Stimulated activated CD4-positive, alpha-beta T cell treated with anti-CD3 and anti-CD28 coated beads, Interleukin-2, amount 100 ng/mL, for 48 hours (primary cell): Measurements from ENCODE around the gene STAMBP.

Experiments used
- DNase-seq, 2 donors: peaks; one replicate each; pipeline ENCODE4 v3.0.0-alpha.2; 2020

The STAMBP gene

DNA sequence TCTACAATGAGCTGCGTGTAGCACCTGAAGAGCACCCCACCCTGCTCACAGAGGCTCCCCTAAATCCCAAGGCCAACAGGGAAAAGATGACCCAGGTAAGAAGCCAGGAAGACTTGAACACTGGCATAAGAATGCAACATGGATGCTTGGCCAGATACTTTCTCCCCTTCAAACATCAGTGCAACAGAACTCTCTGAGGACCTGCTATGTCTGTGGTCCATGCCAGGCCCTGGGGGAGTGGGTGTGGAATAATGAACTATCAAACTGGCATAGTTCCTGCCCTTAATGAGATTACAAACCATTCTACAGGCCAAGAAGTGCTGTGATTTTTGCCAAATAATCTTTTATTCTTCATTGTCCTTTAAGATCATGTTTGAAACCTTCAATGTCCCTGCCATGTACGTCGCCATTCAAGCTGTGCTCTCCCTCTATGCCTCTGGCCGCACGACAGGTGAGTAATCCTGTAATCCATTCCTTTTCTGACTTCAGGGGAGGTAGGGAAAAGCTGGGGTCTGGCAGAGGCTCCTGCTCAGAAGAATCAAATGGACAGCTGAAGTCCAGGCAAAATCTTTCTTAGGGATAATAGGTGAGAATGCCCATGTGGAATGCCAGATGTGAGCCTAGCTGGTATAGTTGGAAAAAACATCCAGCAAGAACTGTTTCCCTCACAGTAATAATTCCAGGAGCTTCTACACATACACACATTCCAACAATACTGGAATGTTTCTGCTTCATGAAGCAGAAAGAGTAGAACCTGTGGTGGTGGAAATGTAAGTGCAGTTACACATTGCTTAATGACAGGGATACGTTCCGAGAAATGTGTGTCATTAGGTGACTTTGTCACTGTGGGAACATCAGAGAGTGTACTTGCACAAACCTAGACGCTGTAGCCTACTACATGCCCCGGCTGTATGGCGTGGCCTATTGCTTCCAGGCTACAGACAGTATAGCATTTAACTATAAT is 80.2 kb downstream of the STAMBP start:
- no peak for DNase-seq

DNA sequence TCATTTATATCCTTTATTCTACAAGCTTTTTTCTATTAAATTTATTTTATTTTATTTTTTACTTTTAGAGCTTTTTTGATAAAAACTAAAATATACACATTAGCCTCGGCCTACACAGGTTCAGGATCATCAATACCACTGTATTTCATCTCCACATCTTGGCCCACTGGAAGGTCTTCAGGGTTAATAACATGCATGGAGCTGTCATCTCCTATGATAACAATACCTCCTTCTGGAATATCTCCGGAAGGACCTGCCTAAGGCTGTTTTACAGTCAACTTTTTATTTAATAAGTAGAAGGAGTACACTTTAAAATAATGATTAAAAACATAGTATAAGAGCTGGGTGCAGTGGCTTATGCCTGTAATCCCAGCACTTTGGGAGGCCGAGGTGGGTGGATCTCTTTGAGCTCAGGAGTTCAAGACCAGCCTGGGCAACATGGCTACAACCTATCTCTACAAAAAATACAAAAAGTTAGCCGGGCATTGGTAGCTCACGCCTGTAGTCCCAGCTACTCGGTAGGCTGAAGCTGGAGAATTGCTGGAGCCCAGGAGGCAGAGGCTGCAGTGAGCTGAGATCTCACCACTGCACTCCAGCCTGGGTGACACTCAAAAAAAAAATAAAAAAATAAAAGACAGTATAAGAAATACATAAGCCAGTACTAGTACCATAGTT is 82.2 kb downstream of the STAMBP start:
- DNase-seq = no peak

DNA sequence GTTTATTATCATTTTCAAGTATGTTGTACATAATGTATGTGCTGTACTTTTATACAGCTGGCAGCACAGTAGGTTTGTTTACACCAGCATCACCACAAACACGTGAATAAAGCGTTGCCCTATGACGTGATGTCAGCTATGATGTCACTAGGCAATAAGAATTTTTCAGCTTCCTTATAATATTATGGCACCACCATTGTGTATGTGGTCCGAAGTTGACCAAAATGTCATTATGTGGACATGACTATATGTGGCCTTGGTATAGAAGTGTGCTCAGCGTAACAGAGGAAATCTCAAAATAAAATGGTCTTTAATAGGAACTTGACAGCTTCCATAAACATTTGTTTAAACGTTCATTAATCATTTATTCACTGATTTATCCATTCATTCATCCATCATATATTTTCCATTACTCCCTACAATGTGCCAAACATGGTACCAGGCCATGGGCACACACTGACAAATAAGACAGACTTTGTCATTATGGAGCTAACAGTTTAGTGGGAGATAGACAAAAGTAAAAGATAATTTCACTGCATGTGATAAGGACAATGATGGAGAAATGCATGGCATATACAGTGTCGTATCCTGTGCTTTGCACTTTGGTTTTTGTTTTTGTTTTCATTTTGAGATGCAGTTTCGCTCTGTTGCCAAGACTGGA is 82.9 kb downstream of the STAMBP start:
- no peak for DNase-seq

DNA sequence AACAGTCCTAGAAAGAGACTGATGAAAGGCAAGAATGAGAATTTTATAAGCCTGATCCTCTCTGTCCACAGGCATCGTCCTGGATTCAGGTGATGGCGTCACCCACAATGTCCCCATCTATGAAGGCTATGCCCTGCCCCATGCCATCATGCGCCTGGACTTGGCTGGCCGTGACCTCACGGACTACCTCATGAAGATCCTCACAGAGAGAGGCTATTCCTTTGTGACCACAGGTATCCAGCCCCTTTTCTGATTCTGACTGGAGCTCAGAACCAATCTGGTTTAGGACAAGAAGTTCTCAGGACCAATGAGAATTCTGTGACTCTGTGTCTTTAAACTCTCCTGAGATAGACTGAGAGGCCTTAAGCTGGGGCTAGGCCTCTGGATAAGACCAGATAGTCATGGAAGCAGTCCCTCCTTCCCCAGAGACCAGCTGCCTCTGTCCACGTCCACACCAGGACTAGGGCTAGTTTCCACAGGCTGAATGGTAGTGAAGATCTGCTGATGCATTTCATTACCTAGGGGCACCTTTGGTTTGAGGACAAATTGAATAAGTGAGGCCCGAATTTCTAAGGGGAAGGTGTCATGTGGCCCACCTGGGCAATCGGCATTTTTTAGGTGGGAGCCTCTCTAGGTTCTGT is 84.8 kb downstream of the STAMBP start:
- DNase-seq = no peak

DNA sequence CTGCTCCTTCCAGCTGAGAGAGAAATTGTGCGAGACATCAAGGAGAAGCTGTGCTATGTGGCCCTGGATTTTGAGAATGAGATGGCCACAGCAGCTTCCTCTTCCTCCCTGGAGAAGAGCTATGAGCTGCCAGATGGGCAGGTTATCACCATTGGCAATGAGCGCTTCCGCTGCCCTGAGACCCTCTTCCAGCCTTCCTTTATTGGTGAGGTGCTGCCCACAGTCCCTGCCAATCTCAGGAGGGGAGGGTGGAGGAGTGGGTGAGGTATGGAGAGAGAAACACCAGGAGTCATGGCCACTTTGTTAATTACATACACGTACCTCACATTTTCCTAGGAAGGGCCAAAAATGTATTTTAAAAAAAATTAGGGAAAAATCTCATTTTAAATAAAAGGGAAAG is 85.9 kb downstream of the STAMBP start:
- DNase-seq = no peak

DNA sequence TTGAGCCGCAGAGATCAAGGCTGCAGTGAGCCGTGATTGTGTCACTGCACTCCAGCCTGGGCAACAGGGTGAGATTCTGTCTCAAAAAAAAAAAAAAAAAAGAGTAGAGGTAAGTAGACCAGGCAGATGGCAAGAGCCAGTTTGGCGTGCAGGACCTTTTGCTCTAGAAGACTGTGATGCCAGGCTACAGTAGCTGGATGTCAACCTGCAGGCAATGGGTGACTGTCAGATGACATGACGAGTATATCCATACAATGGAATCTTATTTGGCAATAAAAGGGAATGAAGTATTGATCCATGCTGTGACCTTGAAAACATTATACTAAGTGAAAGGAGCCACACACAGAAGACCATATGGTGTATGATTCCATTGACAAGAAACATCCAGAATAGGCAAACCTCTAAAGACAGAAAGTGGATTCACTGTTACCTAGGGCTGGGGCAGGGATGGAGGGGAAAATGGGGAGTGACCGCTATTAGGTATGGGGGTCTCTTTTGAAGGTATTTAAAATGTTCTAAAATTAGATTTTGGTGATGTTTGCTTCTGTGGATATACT is 86.8 kb downstream of the STAMBP start:
- no peak for DNase-seq

DNA sequence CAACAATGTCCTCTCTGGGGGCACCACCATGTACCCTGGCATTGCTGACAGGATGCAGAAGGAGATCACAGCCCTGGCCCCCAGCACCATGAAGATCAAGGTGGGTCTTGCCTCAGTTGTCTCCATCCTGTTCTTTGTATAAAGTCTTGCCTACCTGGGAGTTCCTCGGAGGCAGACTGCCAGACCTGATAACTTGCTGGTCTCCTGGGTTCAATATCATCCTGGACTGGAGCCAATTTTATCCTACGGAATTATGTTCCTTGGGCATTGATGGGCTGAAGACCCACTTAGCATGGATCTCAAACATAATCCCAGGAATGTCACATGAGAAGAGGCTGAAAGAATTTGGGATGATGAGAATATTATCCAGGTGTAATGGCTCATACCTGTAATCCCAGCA is 87.9 kb downstream of the STAMBP start:
- no peak for DNase-seq

DNA sequence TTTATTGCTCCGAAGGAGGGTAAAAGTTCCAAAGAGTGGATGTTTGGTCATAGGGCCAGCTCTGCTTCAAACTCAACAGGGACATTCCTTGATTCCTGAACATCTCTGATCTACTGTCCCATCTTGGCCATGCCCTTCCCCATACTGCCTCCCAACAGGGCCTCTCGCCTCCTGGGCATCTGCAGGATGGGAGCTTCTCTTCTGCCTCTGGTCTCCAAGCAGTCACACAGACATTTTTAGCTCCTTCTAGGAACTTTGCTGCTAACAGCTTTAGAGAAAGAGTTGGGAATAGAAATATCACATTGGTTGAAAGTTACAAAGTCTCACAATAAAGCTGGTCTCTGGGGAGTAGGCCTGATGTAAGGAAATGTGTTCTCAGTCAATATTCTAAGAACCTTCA is 88.5 kb downstream of the STAMBP start:
- no peak for DNase-seq

DNA sequence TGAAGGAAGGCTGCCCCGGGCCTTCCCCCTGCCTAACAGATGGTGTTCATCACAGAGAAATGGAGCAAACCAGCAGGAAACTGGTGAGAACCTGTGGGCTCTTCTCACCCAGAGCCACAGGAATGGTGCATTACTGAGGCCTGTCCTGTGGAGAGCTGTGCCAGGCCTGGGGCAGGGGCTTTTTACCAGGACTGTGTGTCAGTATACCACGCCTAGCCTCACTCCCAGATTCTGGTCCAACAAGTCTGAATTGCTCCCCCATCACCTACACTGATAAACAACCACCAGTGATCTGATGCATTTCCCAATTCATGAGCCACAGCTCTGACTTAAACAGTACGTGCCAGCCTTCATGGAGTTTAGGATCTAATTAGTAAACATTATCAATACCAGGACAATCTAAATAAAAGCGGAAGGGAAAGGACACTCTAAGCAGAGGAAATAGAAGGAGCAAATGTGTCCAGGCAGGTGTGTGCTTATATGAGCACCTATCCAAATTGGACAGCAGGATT is 89.0 kb downstream of the STAMBP start:
- DNase-seq = no peak

DNA sequence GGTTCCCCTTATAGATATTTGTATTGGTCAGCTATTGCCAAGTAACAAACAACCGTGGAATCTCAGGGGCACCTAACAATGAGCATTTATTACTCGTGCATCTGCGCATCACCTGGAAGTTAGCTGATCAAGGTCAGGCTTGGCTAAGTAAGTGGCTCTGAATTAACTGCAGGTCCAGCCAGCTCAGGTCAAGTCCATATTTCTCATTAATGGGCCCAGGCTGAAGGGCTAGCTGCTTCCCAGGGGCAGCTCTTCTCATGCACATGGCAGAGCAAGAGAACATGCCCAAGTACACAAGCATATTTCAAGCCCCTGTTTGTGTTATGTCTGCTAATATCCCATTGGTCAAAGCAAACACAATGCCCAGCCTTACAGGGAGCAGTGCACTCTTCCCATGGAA is 90.1 kb downstream of the STAMBP start:
- DNase-seq = no peak

DNA sequence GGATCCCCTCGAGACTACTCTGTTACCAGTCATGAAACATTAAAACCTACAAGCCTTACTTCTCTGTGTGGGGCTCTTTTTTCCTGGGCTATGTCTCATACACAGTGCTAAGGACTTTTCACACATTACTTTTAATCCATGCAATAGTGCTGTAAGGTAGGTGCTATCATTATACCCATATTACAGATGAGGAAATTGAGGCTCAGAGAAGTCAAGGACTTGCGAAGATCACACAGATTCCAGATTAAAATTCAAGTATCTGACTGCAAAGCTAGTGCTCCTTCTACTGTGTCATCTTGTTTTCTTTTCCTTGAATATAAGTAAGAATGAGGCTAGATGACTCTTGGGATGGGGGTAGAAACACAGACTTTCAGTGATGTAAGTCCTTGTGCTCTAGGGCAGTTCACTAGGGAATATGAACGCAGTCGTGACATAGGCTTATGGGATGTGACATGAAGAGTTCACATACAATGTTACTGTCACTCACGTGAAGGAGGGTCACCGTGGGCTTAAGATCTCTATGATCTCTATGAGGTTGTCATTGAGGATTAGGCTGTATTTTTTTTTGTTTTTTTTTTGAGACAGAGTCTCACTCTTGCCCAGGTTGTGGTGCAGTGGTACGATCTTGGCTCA is 91.0 kb downstream of the STAMBP start:
- no peak for DNase-seq

DNA sequence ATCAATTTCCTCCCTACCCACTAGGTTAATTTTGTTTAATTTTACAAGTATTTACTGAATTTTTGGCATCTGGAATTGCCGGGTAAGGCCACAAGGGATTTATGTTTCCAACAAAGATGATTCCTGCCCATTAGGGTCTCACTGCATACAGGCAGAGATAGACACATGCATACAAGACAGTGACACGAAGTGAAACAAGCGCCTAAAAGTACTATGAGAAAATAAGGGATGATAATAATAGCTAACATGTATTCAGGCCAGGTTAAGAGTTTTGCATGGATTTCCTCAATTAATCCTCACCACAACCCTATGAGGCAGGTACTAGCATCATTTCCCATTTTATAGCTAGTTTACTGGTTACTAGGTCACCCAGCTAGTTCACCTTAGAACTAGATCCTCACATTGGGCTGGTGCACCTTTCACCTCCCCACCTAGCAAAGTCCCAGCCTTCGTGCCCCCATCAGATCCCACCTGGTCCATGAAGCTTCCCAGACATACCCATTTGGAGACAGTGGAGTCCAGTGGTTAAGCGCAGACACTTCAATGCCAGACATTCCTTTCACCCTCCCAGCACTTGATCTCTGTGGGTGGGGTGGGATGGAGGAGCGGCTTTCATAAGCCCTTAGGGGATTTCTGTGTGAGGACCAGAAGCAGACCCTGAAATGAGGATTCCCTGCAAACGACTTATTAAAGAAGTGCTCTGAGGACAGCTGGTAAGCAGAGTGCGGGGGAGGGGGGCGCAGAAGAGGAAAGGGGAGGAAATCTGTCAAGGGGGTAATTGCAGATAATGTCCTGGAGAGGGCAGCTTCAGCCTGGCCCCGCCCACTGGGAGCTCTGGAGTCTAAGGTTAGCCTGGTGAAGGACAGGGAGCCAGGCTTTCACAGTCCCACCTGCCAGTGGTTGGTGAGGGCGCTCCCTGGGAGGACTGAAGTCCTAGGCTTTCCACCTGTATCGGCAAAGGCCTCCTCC is 92.1 kb downstream of the STAMBP start:
- peak in 1 of 2 donors; percentile 24 for DNase-seq

DNA sequence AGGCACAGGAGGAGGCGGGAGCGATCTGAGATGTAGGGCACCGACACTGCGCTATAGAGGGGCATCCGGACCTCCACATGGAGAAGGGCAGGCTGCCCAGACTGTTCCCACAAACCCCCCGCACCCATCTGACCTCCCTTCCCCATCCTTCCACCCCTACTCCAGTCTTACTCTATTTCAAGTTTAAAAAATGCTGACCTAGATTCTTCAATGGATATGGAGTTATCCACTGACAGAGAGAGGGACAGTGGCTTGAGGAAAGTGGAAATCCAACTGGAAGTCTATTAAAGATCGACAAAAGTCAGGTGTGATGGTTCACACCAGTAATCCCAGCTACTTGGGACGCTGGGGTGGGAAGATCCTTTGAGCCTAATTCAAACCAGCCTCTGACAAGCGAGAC is 92.8 kb downstream of the STAMBP start:
- DNase-seq = no peak

DNA sequence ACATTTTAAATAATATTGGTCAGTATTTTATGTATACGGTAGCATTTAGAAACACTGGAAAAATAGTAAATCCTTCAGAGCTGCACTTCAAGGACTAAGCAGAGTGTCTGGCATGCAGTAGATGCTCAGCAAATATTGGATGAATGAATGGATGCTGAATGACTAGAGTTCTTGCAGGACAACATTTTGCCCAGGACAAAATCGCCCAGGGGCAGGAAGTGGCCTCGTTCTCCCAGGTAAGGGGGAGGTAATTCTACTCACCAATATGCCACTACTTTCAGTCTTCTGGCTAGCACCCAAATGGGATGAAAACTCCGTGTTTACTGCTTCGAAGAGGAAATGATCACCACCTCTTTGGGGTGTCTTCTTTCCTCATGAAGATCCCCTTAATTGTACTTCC is 93.9 kb downstream of the STAMBP start:
- no peak for DNase-seq
